K562 (cell line): Measurements from ENCODE around the gene PTPN9. TPM values are rescaled to one million over a fixed set of nuclear protein-coding genes. Genes with fewer than 3 reads are reported as not detected.

Experiments used
- ATAC-seq: fragments of 200-7000 bp; cut with Tn5 transposase; 3 replicates; pipeline ENCODE4 v1.9.1; 2020; ENCODE audit warnings: moderate library complexity
- BruUV-seq: library from RNA; stranded (reverse); fragments of 400-500 nt; replicated peaks from 2 replicates; lab custom pipeline; 2021; lab: Mats Ljungman, UMichigan
- CTCF ChIA-PET: fragments of 300-600 bp; formaldehyde crosslinking; extraction: SDS; loops from one replicate; lab custom pipeline; 2021; ENCODE audit warnings: low intra/inter-chr PET ratio; lab: Yijun Ruan, JAX
- POLR2A ChIA-PET: fragments of 300-600, 350-650 bp; sonication (Branson Sonifier 250); formaldehyde crosslinking; extraction: SDS; loops from one replicate; lab custom pipeline; 2021; ENCODE audit warnings: antibody characterized with exemption, inconsistent platforms; lab: Yijun Ruan, JAX
- DNase-seq, 4 experiments: peaks; one replicate each; pipeline versions ENCODE4 v3.0.0 to v3.0.0-alpha.2; 2011 to 2018; ENCODE audit warnings: low spot score in 3 of 4, mixed read lengths in 3 of 4; ENCODE audit errors: extremely low read depth in 1 of 4
- FAIRE-seq: peaks from 2 replicates; lab custom pipeline; 2011; peaks lifted over from hg19 to GRCh38; lab: Jason Lieb, UNC
- H2AFZ ChIP-seq: 2 replicates; pipeline ENCODE4 v1.6.0; 2011; ENCODE audit warnings: low read depth, low read length, control low read depth, inconsistent platforms
- H3K27ac ChIP-seq: fragments of 200-600 bp; 3 replicates; pipeline ENCODE4 v1.8.0; 2011; ENCODE audit warnings: low read depth, mild to moderate bottlenecking, control low read depth, inconsistent platforms, low read length, moderate library complexity, mixed read lengths; ENCODE audit errors: extremely low read depth
- H3K27me3 ChIP-seq, 2 experiments: fragments of 300-600 bp in 1 of 2; 2 replicates in 1 of 2; 3 replicates in 1 of 2; pipeline versions ENCODE4 v1.6.0 to v1.8.0; 2011; ENCODE audit warnings: inconsistent platforms in 2 of 2, low read length in 2 of 2, mild to moderate bottlenecking in 1 of 2, mixed read lengths in 1 of 2, moderate library complexity in 1 of 2; ENCODE audit not compliant: control insufficient read depth in 2 of 2, insufficient read depth in 2 of 2
- H3K36me3 ChIP-seq: fragments of 300-600 bp; 3 replicates; pipeline ENCODE4 v1.8.0; 2011; ENCODE audit warnings: mild to moderate bottlenecking, low read length, inconsistent platforms; ENCODE audit not compliant: control insufficient read depth, insufficient read depth
- H3K4me1 ChIP-seq, 2 experiments: fragments of 200-600 bp in 1 of 2; replicated peaks in 1 of 2; 2 replicates in 1 of 2; 3 replicates in 1 of 2; pipeline versions ENCODE4 v1.5.1 to v1.8.0; 2011; ENCODE audit warnings: inconsistent platforms in 2 of 2, low read length in 2 of 2, mild to moderate bottlenecking in 1 of 2, mixed read lengths in 1 of 2, moderate library complexity in 1 of 2; ENCODE audit not compliant: control insufficient read depth in 2 of 2, insufficient read depth in 2 of 2
- H3K4me2 ChIP-seq: 2 replicates; pipeline ENCODE4 v1.6.1; 2011; ENCODE audit warnings: low read length, control low read depth, inconsistent platforms, mixed read lengths; ENCODE audit not compliant: insufficient read depth
- H3K4me3 ChIP-seq: fragments of 200-600 bp; sonication (generic), shearing (Covaris generic); 2 replicates; pipeline ENCODE4 v1.5.1; 2016; ENCODE audit warnings: control low read depth, inconsistent platforms
- H3K79me2 ChIP-seq: fragments of 200-600 bp; 3 replicates; pipeline ENCODE4 v1.8.0; 2011; ENCODE audit warnings: low read length, inconsistent platforms; ENCODE audit not compliant: control insufficient read depth, insufficient read depth
- H3K9ac ChIP-seq, 2 experiments: 2 replicates each; pipeline versions ENCODE4 v1.6.0 to v1.6.1; 2011; ENCODE audit warnings: low read depth in 2 of 2, low read length in 2 of 2, control low read depth in 1 of 2, inconsistent platforms in 1 of 2, mild to moderate bottlenecking in 1 of 2, mixed read lengths in 1 of 2; ENCODE audit not compliant: insufficient read depth in 1 of 2
- H3K9me1 ChIP-seq: one replicate; pipeline ENCODE4 v1.6.0; 2011; ENCODE audit warnings: inconsistent platforms, mild to moderate bottlenecking, low read length, moderate library complexity; ENCODE audit not compliant: control insufficient read depth, insufficient read depth
- H3K9me3 ChIP-seq: replicated peaks from 2 replicates; pipeline ENCODE4 v1.5.1; 2011; ENCODE audit warnings: low read depth, low read length, inconsistent platforms; ENCODE audit not compliant: control insufficient read depth, insufficient read depth
- H4K20me1 ChIP-seq: replicated peaks from 2 replicates; pipeline ENCODE4 v1.6.1; 2011; ENCODE audit warnings: low read length, inconsistent platforms, mixed read lengths; ENCODE audit not compliant: control insufficient read depth, insufficient read depth
- GABPA ChIP-seq: fragments of 200-800 bp; sonication (Bioruptor generic); conservative IDR thresholded peaks from 2 replicates; pipeline ENCODE4 v1.6.1; 2016; ENCODE audit warnings: low read depth, missing genetic modification characterization, missing compliant biosample characterization
- GABPB1 ChIP-seq: sonication (generic); formaldehyde crosslinking; IDR thresholded peaks from 2 replicates; pipeline ENCODE4 v1.8.0; 2022; ENCODE audit warnings: mild to moderate bottlenecking, missing genetic modification reagents
- KDM5B ChIP-seq: fragments of 200-600 bp; sonication (generic); IDR thresholded peaks from 2 replicates; pipeline ENCODE4 v1.6.1; 2012; ENCODE audit warnings: low read depth, mild to moderate bottlenecking, moderate library complexity, low read length, control low read depth, inconsistent platforms; ENCODE audit not compliant: insufficient replicate concordance
- MAZ ChIP-seq, 2 experiments: fragments of 450-650 bp in 1 of 2; sonication (generic) in 1 of 2; formaldehyde crosslinking; IDR thresholded peaks in 1 of 2; conservative IDR thresholded peaks in 1 of 2; 2 replicates each; pipeline versions ENCODE4 v1.4.0 to v1.5.0; 2020; ENCODE audit warnings: mild to moderate bottlenecking in 1 of 2, missing genetic modification reagents in 1 of 2
- NBN ChIP-seq: fragments of 450-650 bp; IDR thresholded peaks from 2 replicates; pipeline ENCODE4 v1.6.1; 2016; ENCODE audit warnings: low read depth, mild to moderate bottlenecking
- NFYB ChIP-seq: IDR thresholded peaks from 2 replicates; pipeline ENCODE4 v1.6.1; 2011; ENCODE audit warnings: mild to moderate bottlenecking, moderate library complexity; ENCODE audit not compliant: insufficient read length; ENCODE audit errors: extremely low read depth
- POLR2AphosphoS5 ChIP-seq: IDR thresholded peaks from 2 replicates; pipeline ENCODE4 v1.6.1; 2011; ENCODE audit warnings: mild to moderate bottlenecking, low read depth, low read length, moderate library complexity; ENCODE audit not compliant: control insufficient read depth, insufficient read depth
- POLR2H ChIP-seq: IDR thresholded peaks from 2 replicates; pipeline ENCODE4 v1.6.1; 2016; ENCODE audit warnings: missing genetic modification characterization, low read depth, mild to moderate bottlenecking, control low read depth, missing compliant biosample characterization, moderate library complexity
- RCOR1 ChIP-seq, 2 experiments: IDR thresholded peaks; 2 replicates each; pipeline ENCODE4 v1.6.1; 2012; ENCODE audit warnings: low read depth in 2 of 2, low read length in 2 of 2, borderline replicate concordance in 1 of 2, improper control_type of control experiment in 1 of 2
- SRF ChIP-seq, 2 experiments: fragments of 250-450, 450-650 bp in 1 of 2; sonication (Bioruptor Pico) in 1 of 2; sonication (generic) in 1 of 2; formaldehyde crosslinking; IDR thresholded peaks; 2 replicates each; pipeline versions ENCODE4 v1.5.0 to v1.5.1; 2020 to 2022; ENCODE audit warnings: mild to moderate bottlenecking in 1 of 2, missing genetic modification reagents in 1 of 2
- TBP ChIP-seq: optimal IDR thresholded peaks from 2 replicates; pipeline ENCODE3; 2011; ENCODE audit warnings: low read depth, low read length, improper control_type of control experiment
- ZNF695 ChIP-seq: fragments of 450-650 bp; formaldehyde crosslinking; IDR thresholded peaks from 2 replicates; pipeline ENCODE4 v1.4.0; 2020; ENCODE audit warnings: mild to moderate bottlenecking, moderate library complexity
- ZNF778 ChIP-seq: fragments of 450-650 bp; formaldehyde crosslinking; IDR thresholded peaks from 2 replicates; pipeline ENCODE4 v1.4.0; 2020; ENCODE audit warnings: mild to moderate bottlenecking, moderate library complexity
- WGBS: fragments of 100-300 bp; shearing (Covaris generic); methylation state at CpG from one replicate; pipeline ENCODE4 v1.1.6; 2016; ENCODE audit warnings: low coverage, mixed read lengths; ENCODE audit not compliant: insufficient coverage; ENCODE audit errors: missing lambda C conversion rate; 5-methylcytosine and 5-hydroxymethylcytosine counted together
- in situ Hi-C: fragments of 300-500 bp; cut with MboI; formaldehyde crosslinking; loops from 4 replicates; pipeline ENCODE4 v1.15.0; 2018; ENCODE audit warnings: inconsistent platforms, mixed read lengths
- intact Hi-C: fragments of 100-400 bp; cut with micrococcal nuclease; formaldehyde crosslinking; loops from 2 replicates; pipeline ENCODE4 v1.14.2; 2022
- polyA plus RNA-seq, 8 experiments: library from polyadenylated mRNA; depleted of rRNA in 4 of 8; stranded (reverse) in 5 of 8; unstranded in 3 of 8; fragments of >200 nt; fragmentation: Nextera tagmentation in 2 of 8; fragmentation: Illumina TruSeq in 1 of 8; extraction: Ambion mirVana in 2 of 8; extraction: Trizol in 1 of 8; gene quantifications; 2 replicates each; pipeline versions ENCODE4 v1.2.1 to v1.2.3, GENCODE V29; 2011 to 2014; ENCODE audit warnings: inconsistent platforms in 1 of 8, missing spikeins in 1 of 8
- total RNA-seq, 7 experiments: library from RNA; depleted of rRNA in 6 of 7; stranded (reverse); fragments of >200 nt in 6 of 7; fragmentation: Illumina TruSeq in 2 of 7; extraction: Trizol in 2 of 7; gene quantifications; 2 replicates each; pipeline versions ENCODE4 v1.2.1 to v1.2.3, GENCODE V29; 2011 to 2021; ENCODE audit warnings: low replicate concordance in 1 of 7
- TF ChIP-seq, protein P1 (sequence below): fragments of 450-650 bp; formaldehyde crosslinking; conservative IDR thresholded peaks from 2 replicates; pipeline ENCODE4 v1.4.0; 2022; ENCODE audit warnings: mild to moderate bottlenecking, missing genetic modification characterization
- TF ChIP-seq, protein P2 (sequence below): sonication (generic); IDR thresholded peaks from 2 replicates; pipeline ENCODE4 v1.6.1; 2016

The PTPN9 gene
- total and polyA plus RNA-seq, 9 of the 15 experiments (the other 6 are each of a cell fraction or from before 2014, with no cell fraction given) = 5.0 to 24.0 (median 14.2) TPM

DNA sequence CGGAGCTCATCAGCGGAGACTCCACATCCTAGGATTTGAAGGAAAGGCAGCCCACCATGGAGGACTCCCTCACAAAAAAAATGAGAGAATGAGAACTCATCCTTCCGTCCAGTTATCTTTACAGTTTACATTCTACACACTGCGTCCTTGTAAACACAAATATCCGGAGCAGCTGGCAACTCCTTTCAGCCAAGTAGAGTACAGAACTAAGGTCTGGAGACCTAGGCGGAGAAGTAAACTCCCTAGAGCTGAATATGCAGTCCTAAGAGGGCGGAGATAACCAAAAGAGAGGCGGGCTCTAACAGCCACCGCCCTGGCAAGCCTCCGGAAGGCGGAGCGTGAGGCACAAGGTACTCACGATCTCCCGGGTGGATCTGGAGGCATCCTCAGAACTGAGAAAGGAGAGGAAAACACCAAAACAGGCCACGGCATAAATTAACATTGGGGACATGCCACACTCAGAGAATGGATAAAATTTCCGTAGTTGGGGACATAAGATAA, 126.7 kb downstream of the PTPN9 start (continued):
- peak; percentile 46 for TF ChIP-seq KDM5B
- TF ChIP-seq NFYB = no peak
- TF ChIP-seq POLR2AphosphoS5 = peak; percentile 47; the same call in 1 of the 2 replicates
- TF ChIP-seq NBN = 0 out of 2 replicates have a peak, but pooled peaks have one; percentile 28
- peak in 1 of 2 experiments; percentile 41; a peak in 2 of 4 replicates for TF ChIP-seq SRF (CRISPR knock-in tag; IDR thresholded peaks at IDR 0.05)
- TF ChIP-seq, all 486 proteins: peak for 40

DNA sequence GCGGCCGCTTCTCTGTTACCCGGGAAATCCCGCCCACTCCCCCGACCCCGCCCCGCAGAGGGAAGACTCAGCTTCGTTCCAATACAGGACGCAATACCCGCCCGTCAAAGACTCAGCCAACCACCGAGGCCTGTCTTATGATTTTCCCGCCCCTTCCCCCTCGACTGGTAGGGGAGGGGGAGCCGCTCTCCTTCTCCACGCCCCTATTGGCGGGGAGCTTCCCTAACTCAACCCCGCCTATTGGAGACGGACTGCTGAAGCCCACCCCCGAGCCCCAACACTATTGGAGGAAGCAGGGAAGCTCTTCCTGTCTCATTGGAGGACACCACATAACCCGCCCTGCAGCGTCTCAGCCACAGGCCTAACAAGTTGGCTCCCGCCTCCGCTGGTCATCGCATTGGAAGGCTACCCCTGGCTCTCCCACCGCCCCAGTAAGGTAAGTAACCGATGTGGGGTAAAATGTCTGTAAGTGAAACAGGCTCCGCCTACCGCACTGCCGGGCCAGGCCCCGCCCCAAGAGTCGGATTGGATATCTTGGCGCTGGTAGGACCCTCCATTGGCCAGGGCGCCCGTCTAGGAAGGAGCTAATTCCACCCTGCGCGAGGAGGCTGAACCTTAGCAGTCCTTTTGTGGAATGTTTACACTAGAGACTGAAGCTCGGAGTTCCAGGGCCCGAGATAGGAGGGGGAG, 127.3 kb downstream of the PTPN9 start, which contains the start of gene SIN3A:
TSS of gene SIN3A (minus strand) at position 17 of the 690 bp plus-strand sequence. CDS start 21,315 bp downstream, outside the sequence.
- Histone ChIP-seq H3K9me1 (peaks cover 6% of the 10 kb centered on the region), H3K4me1 (peaks cover 12 to 36% of the 10 kb centered on the region in 2 experiments; a peak in 4 of 5 replicates), H3K4me2 (peak within 1 kb of the TSS; percentile 99), H3K79me2 (peaks cover 62% of the 10 kb centered on the region), H3K27ac (peak within 1 kb of the TSS; percentile 97), H2AFZ (peak within 1 kb of the TSS; percentile 66), H4K20me1 (peaks cover 14% of the 10 kb centered on the region), H3K9ac (peak within 1 kb of the TSS; percentile 98), H3K36me3 (peaks cover 10% of the 10 kb centered on the region; the same call in 2 of the 3 replicates), H3K4me3 (peak within 1 kb of the TSS; percentile 86), H3K27me3 (no peaks in the 10 kb centered on the region), H3K9me3 (no peaks in the 10 kb centered on the region)
- peak; percentile 72 for ATAC-seq
- FAIRE-seq = peak; percentile 100
- ChIA-PET POLR2A (interaction anchor here (0.5 to 2.1 kb wide), 20 partner anchors 13 to 1994 kb away, joined by 3 to 7 read pairs (median 4); partner anchors contain the start of genes IMP3, PTPN9 and SNUPN), CTCF (no interaction called here)
- DNase-seq = peak; percentile 74 to 99 (median 83)
- in situ Hi-C loops (no loop called here), intact Hi-C loops (loop anchor here (2.0 to 5.0 kb wide), 2 partner anchors 125 to 189 kb away; partner anchors contain the start of genes IMP3 and PTPN9)
- WGBS = 1% methylated on average over 31 of the region's 39 CpGs
- no TSS peak for BruUV-seq
- TF ChIP-seq, protein P1, sequence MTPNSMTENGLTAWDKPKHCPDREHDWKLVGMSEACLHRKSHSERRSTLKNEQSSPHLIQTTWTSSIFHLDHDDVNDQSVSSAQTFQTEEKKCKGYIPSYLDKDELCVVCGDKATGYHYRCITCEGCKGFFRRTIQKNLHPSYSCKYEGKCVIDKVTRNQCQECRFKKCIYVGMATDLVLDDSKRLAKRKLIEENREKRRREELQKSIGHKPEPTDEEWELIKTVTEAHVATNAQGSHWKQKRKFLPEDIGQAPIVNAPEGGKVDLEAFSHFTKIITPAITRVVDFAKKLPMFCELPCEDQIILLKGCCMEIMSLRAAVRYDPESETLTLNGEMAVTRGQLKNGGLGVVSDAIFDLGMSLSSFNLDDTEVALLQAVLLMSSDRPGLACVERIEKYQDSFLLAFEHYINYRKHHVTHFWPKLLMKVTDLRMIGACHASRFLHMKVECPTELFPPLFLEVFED = 0 out of 2 replicates have a peak, but pooled peaks have one; percentile 47
- TF ChIP-seq TBP (peak; percentile 9), ZNF695 (no peak), GABPB1 (CRISPR knock-in tag) (peak; percentile 71), ZNF778 (CRISPR knock-in tag) (no peak), GABPA (tag) (peak; percentile 74), POLR2H (tag) (0 out of 2 replicates have a peak, but pooled peaks have one; percentile 13), RCOR1 (IDR thresholded peaks at IDR 0.05; ENCODE audit: borderline replicate concordance in 1 of 2, low read depth in 2 of 2, low read length in 2 of 2) (0 out of 4 replicates have a peak, but pooled peaks of 1 of the 2 experiments have one; percentile 2), MAZ (CRISPR knock-in tag; conservative IDR thresholded peaks at IDR 0.05 in 1 of 2, IDR thresholded peaks at IDR 0.05 in 1 of 2) (peak; percentile 85 to 91)
- TF ChIP-seq, protein P2, sequence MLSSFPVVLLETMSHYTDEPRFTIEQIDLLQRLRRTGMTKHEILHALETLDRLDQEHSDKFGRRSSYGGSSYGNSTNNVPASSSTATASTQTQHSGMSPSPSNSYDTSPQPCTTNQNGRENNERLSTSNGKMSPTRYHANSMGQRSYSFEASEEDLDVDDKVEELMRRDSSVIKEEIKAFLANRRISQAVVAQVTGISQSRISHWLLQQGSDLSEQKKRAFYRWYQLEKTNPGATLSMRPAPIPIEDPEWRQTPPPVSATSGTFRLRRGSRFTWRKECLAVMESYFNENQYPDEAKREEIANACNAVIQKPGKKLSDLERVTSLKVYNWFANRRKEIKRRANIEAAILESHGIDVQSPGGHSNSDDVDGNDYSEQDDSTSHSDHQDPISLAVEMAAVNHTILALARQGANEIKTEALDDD = peak; percentile 92
